GM18502 (cell line): ENCODE results near the gene RNF144A.

Source experiments
- ATAC-seq: cut with Tn5 transposase; IDR thresholded peaks from one replicate; pipeline ENCODE4 v1.9.1; 2021; ENCODE audit warnings: mild to moderate bottlenecking; ENCODE audit not compliant: unreplicated experiment, poor library complexity

RNF144A gene

DNA sequence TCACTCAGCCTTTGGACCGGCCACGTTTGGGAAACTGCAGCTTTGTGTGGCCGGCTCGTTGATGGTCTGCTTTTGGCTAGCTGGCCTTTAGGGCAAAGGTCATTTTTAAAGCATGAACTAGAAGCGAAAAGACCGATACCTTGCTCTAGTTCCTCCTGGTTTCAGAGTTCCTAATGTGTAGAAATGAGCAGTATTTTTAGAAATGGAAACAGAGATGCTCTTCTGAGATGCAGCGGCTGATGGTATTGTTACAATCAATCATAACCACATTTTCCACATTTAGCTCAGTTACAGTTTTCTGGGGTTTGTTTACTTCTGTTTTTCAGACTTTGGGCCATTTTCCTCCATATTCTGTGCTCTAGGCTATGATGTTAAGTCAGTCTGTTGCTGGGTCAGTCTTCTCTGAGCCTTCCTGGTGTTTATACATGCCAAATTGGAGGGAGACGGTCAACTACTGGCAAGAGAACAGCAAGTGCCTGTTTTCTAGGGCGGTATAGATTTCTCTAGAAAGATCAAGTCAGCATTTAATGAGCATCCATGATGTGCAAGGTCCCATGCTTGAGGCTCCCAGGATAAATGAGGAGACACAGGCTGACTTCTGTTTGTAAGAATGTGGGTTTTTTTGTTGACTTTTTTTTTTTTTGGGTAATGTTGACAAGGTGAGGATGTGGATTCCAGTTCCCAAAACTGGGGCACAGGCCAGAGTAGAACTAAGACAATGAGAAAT lies 28.0 kb downstream of the RNF144A start:
- ATAC-seq: peak; percentile 85

DNA sequence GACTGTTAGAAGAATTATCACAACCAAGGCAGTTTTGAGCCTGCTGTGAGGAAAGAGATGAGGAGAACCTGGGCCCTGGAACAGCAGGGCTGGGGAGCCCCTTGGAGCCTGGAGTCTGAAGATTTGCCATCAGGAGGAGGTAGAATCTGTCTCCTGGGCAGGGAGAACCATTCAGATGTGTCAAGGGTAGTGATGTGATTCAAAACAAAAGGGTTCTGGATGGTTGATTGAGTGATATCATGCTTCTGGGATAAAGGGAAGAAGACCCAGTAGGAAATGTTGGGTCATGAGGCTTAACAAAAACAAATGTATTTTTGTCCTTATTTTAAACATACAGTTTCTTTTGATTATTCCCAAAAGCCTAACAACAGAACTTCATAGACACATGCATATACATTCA lies 28.6 kb downstream of the RNF144A start:
- no peak for ATAC-seq

DNA sequence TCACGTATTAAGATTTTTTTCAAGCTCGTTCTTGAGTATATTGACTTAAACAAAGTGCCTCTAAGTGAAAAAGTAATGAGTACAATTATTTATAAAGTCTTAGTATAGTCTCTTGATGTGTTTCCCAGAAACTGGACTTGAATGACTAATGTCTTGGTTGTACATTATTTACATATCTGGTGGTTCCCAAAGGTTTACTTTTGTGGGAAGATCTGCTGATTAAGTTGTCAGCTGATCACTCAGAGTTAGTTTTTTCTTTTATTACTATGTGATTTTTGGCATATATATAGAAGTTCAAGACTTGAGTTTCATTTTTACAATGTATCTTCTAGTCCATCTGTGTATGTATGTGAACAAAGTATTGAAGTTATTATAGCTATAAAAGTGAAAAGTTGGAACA lies 29.5 kb downstream of the RNF144A start:
- ATAC-seq: no peak

DNA sequence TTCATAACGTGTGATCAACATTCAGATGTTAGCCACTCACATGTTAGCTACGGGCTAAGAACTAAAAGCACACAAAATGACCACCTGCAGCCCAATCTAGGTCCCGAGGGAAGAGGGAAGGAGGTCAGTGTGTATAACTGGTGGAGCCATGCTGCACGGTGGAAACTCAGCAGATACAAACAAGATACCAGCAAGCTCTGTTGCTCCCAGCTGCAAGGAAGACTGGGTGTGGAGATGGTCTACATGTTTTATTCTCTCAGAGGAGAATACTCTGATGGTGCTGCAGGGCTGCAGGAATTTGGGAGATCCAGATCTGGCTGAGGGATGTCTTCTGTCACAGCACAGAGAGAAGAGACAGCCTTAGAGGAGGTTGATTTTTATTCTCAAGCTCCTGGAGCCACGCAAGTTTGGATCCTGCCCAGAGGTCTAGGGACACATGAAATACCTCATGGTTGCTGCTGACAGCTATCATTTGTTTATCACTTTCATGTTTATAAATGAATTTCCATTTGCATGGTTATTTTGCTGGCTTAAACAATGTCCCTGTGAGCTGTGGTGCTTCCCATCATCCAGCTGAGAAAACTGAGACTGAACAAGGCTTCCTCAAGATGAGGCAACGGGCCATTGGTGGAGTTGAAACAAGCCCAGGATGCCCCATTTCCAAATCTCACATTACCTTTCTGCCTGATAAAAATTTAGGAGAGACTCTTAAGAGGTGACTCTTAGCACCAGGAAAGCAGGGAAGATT lies 30.9 kb downstream of the RNF144A start:
- ATAC-seq: no peak

DNA sequence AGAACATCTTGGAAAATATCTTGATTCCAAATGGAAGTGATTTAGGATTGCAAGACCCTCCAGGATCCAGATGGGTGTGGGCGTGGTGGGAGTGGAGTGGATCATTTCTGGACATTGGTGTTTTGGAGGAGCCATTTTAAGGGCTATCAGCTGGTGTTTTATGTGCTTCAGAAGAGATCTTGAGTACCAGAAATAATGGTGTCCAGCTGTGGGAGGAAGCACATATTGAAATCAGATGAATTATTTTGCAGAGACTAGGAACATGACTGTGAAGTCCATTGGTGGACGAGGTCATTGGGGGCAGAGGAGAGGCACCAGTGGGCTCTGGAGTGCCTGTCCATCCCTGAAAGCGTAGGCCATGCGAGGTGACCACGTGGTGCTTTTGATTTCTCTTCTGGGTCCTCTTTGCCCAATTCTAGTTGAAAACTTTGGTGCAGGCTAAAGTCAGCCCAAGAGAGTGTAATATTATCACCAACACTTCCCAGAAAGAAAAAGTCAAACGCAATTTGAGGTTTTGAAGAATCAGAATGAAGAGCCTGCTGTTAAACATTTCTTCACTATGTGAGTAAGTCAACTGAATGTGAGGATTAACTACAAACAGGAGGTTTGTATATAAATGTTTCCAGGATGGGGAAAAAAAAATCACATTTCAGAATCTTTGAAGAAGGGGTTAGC lies 31.6 kb downstream of the RNF144A start:
- no peak for ATAC-seq

DNA sequence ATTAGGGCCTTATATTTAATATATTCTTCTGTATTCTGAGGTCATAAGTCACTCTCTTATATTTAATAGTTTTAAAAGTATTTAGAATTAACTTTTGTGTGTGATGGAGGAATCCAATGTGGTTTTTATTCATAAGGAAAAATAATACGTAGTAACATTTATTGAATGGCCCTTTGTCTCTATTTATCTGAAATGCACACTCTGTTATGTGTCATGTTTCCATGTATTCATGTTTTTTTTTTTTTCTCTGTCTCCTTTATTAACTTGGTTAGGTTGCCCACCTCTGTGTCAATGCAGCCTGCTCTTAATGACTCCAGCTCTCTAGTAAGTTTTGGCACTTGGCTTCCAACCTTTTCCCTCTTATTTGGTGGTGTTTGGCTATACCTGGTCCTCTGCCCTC lies 33.8 kb downstream of the RNF144A start:
- ATAC-seq: no peak

DNA sequence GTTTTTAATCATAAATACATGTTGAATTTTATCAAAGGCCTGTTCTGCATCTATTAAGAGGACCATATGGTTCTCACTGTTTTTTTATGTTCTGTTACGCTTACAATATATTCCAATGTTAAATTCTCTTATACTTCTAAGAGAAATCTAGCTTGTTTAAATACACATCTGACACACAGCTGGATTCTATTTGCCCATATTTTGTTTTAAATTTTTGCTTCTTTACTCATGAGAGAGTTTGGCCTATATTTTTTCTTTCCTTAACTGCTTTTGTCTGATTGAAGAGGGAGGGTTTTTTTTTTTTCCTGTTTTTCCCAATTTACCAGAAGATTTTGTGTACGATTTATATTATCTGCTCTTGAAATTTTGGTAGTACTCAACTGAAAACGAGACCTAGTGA lies 34.9 kb downstream of the RNF144A start:
- ATAC-seq: no peak

DNA sequence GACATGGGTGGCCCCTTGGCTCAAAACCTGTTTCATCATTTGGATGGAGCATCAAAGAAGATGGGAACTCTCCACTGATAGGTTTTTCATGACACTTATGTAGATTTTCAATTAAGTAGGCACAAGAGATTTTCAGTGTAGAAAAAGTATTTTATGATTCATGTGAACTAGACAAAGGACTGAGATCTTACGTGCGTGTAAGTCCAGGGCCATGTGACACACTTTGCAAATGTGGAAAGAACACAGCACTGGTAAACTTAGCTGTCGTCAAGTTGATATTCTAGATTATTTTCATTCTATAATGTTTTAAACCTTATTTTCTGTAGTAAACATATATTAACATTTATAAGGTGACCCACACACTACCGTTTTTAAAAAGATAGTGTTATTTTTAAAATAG lies 37.4 kb downstream of the RNF144A start:
- no peak for ATAC-seq

DNA sequence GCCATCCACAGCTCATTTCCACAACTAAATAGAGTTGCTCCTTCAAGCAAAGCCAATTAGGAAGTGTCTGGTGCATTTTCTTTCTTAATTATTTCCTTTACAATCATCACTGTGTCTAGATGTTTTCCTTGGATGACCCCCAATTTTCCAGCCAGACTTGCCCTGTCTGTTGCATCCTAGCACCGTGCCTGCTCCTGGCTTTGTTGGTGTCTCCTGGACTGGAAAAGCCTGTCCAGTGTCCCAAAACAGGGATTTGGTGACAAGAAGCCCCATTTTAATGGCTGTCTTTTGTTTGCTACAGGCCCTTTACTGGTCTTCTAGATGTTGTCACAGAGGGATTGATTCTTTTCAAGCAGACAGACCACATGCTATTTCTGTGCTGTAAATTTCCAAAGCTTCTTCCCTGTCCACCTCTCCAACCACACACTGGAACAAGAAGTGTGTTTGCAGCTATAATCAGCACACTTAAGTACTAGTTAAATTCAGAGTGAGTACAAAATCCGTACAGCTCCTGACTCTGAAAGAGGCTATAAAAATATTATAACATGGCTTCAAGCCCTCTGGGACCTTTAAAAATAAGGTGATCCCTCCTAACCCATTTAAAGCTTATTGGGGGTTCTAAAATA lies 38.4 kb downstream of the RNF144A start:
- no peak for ATAC-seq

DNA sequence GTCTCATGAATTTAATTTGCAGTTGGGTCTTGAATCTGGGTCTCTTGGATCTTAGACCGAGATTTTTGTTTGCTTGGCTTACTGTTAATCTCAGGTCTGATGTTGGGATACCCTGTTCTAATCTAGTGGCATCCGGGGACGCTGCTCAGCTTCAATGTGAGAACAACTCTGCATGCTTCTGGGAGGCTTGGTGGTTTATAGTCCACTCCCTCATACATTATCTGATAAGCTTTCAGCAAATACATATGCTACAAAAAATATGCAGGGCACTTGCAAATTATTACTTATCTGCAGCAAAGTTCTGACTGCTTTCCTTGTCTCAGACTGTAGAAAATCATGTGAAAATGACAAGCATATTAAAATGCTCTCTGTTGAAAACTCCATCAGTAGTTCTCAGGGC lies 39.4 kb downstream of the RNF144A start:
- ATAC-seq: no peak

DNA sequence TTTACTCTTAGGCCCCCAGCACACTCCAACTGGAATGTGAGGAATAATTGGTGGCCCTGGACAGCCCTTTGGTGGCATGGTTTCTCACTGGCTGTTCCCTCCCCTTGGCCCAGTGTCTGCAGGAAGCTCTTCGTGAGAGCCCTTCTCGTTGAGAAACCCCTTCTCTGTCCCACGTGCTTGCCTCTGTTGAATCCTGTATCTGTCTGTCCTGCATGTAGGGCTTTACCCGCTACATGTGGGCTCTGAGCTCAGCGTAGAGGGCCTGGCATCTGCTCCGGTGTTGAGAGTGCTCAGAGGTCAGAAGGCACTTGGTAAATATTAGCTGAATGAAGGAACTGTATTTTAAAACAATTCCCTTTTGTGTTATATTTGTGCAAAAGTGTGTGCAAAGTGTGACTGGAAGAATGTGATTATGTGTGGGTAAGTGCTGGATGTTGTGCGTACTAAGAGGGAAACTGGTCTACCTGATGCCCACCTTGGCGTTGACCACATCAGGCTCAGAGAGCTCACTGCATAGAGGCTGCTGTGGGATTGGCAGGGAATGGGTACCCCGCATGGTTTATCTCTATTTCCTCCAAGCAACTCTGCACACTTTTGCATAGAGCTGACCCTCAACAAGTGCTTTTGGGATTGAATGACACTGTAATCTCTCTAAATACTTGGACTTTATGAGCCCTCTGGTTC lies 40.0 kb downstream of the RNF144A start:
- no peak for ATAC-seq

DNA sequence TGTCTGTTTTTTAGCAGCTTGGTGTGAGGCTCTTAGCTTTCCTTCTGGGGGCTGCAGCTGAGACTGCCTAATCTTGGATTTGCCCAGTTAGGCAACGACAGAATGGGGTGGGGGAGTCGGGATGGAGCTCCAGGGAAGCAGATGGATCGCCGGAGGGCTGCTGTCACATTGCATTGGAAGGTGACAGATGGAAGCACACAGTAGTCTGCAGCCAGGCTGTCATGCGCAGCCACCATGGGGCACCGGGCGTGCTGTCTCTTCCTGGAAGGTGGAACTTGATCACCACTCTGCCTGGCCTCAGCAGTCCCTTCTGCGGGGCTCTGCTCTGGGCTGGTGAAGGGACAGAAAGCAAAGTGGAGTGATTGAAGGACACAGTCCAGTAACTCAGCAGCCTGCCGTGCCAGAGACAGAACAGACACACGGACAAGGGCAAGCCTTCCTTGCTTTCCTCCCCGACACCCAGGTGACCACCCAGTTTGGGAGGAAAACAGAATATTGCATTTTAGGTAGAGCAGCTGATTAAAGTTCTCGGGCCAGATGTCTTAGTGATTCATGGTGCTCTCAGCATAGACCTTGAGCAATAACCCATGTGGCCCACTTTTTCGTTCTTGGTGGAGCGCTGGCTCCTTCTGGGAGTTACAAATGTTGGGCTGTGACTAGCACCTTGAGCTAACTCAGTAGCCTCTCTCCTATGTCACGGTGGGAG lies 40.9 kb downstream of the RNF144A start:
- ATAC-seq: no peak

DNA sequence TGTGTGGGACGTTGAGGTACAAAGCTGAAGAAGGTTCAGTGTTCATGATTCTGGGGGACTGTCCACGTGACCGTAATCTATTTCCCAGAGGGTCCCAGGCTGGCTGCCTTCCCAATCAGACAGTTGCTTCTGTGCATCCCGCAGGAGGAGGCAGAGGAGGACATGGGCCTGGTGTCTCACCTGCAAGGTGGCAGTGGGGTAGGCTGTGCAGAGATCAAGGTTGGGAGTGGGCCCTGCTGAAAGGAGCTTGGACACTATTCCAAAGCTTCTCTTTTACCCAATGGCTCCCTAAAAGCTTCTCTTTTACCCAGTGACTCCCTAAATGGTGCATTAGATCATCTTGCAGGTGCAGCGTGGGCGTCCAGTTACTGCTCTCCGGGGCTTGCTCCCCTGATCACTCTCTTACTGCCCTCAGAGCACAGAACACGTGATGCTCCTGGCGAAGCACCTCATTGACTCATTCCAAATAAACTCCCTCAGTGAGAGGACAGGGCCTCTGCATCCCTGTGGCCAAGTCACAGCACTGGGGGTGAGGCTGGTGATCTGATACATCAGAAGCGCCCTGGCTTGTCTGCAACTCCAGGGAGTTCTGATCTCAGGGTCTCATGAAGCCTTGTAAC lies 41.5 kb downstream of the RNF144A start:
- ATAC-seq: no peak

DNA sequence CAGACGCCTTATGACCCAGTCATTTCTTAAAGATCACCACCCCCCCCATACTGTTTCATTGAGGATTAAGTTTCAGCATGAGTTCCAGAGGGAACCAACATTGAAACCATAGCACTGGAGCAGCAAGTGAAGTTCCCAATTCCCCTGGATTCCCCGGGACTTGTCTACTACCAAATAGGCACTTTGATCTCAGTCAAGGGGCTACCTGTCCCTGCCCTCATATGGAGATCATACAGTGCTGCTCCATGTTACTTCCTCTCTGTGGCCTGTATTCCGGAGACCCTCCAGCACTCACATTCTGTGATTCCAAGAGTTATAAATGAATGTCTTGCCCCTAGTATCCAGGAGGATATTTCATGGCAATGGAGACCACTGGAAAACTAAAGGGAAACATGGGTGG lies 42.5 kb downstream of the RNF144A start:
- no peak for ATAC-seq

DNA sequence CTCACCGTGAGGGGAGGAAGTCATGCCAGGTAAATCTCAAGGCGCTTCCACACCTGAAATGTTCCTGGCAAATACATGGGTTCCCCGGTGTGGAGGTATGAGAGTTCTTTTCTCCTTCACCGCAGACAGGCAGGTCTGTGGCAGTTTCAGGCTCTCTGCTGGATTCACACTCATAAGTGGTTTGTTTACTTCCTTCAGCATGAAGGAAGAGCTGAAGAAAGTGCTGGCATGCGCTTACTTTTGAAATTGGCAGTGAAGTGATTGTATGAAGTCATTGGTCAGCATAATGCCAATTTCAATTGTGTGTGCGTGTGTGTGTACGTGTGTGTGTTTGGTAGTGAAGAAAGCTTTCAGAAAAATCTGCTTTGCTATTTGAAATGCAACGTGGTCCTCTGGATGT lies 43.4 kb downstream of the RNF144A start:
- ATAC-seq: no peak

DNA sequence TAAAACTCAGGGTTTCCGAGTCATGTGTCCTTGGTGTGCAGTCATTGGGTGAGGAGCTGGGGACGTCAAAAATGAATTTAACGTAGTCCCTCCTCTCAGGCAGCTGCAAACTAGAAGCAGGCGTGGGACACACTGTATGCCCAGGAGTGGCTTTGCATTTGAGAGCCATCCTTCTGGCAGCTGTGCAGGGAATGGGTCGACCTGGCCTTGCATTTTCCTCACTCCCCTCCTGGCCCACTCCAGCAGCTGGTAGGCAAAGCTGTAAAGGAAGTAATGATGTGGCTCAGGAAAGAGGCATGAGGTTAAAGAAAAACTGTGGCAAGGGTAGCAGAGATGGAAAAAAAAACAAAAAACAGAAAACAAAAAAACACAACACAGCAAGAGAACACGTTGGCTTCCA lies 46.5 kb downstream of the RNF144A start:
- ATAC-seq: no peak

DNA sequence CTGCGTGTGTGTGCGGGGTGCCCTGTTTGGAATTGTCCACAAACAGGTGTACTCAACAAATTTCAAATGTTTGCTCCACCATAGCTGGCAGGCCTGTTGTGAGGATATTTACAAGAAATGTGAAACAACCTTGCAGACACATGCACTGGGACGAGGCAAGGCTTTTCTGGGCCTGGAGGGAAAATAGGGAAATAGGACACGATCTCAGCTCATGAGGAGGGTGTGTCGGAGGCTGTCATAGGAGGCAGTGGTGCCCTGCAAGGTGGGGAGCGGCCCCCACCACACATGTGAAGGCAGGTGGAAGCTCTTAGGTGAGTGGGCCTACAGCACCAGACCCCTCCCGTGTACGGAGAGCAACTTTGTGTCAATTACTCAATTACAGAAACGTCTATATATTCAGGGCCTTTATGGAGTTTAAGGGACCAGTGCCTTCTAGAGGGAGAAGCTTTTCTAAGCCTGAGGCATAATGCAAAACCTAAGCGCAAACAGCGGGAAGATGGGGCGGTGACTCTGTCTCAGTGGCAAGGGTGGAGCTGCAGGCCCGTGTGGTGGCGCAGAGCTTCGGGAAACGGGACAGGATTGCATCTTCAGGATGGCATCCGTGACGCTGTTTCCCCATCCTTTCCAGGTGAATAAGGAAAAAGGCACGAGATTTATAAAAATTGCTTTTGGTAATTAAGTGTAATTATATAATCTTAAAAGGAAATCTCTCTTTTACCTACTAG lies 48.0 kb downstream of the RNF144A start:
- no peak for ATAC-seq

DNA sequence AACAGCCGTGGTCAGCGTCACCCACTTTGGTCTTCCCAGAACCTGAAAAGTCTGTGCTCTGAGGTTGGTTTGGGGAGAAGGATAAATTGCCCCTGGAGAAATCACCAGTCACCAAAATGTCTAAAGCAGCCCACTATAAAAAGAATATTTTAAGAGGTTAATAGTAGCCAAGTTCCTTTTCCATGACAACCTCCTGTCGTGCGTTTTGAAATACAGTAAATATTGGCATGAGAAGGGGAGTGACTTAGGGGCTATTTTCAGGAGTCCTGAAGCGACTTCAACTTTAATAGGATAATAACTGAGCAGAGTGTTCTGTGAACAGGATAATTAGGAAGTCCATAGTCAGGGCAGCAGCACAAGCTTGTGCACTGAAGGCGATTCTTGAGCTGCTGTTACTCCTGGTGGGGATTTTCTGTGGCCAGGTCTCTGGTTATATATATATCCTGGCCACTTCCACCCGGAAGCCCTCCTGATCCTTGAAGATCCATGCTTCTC lies 49.3 kb downstream of the RNF144A start:
- ATAC-seq: no peak

DNA sequence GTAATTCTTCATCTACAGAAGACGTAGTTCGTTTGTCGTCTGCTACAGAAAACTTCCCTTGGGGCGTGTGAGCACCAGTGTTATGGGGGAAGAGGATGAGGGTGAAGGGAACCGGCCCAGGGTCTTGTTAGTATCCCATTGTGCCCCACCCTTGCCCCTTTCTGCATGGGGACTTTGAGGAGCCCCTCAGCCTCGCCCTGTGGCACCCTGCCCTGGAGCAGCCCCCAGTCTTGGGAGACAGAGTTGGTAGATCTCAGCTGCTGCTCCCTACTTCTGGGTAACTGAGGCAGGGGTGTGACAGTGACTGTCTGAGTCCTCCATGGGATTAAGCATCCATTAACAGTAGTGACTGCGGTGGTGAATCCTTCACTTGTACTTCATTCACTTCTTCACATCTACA lies 50.1 kb downstream of the RNF144A start:
- no peak for ATAC-seq
